ENCODE measurements around the gene WIPI1.

The WIPI1 gene

GRCh38 chr17:68457168-68457538, at the start of gene WIPI1:
Gene WIPI1 (minus strand): TSS chr17:68457496. CDS start chr17:68457421, 75 bp downstream.
- Mint-ChIP-seq H3K4me3 (peak within 1 kb of the TSS; percentile 94 to 99 (median 99)), H3K4me1 (peaks cover 59% of the 10 kb centered on the region), H3K27me3 (ENCODE audit: low read depth) (peaks cover 4% of the 10 kb centered on the region), H3K9me3 (no peaks in the 10 kb centered on the region), H3K36me3 (ENCODE audit: low read depth) (no peaks in the 10 kb centered on the region), H3K27ac (peak within 1 kb of the TSS; percentile 89 to 95 (median 90))
- no peak for TF ChIP-seq CTCF (IDR thresholded peaks at IDR 0.05; ENCODE audit: unreplicated experiment in 3 of 3)

- no peak for TF ChIP-seq CTCF (IDR thresholded peaks at IDR 0.05; ENCODE audit: unreplicated experiment in 3 of 3)
- Mint-ChIP-seq H3K36me3 (ENCODE audit: low read depth) (no peaks in the 10 kb centered on the region), H3K9me3 (peaks cover 3% of the 10 kb centered on the region)
Measured at GRCh38 chr17:68505951-68506350, 48.7 kb upstream of the WIPI1 start.

GRCh38 chr17:68501074-68501473, 43.8 kb upstream of the WIPI1 start:
- H3K4me1 Mint-ChIP-seq: no peaks in the 10 kb centered on the region
- peaks cover 3% of the 10 kb centered on the region for H3K9me3 Mint-ChIP-seq
- no peak for TF ChIP-seq CTCF (IDR thresholded peaks at IDR 0.05; ENCODE audit: unreplicated experiment in 3 of 3)
- H3K27ac Mint-ChIP-seq: no peak overlapping the region
- H3K36me3 Mint-ChIP-seq (ENCODE audit: low read depth): no peaks in the 10 kb centered on the region
- H3K27me3 Mint-ChIP-seq (ENCODE audit: low read depth): peaks cover 16% of the 10 kb centered on the region
- H3K4me3 Mint-ChIP-seq: no peak overlapping the region

More at GRCh38 chr17:68505951-68506350, 48.7 kb upstream of the WIPI1 start:
- peaks cover 17% of the 10 kb centered on the region for H3K4me1 Mint-ChIP-seq
- no peak overlapping the region for H3K4me3 Mint-ChIP-seq
- H3K27me3 Mint-ChIP-seq (ENCODE audit: low read depth): peaks cover 8% of the 10 kb centered on the region
- no peak overlapping the region for H3K27ac Mint-ChIP-seq

GRCh38 chr17:68499587-68499986, 42.3 kb upstream of the WIPI1 start:
- Mint-ChIP-seq H3K4me3 (no peak overlapping the region), H3K27me3 (ENCODE audit: low read depth) (peaks cover 12% of the 10 kb centered on the region), H3K36me3 (ENCODE audit: low read depth) (no peaks in the 10 kb centered on the region), H3K4me1 (no peaks in the 10 kb centered on the region), H3K27ac (no peak overlapping the region), H3K9me3 (peaks cover 3% of the 10 kb centered on the region)
- TF ChIP-seq CTCF (IDR thresholded peaks at IDR 0.05; ENCODE audit: unreplicated experiment in 3 of 3): no peak

GRCh38 chr17:68498479-68499326, 41.4 kb upstream of the WIPI1 start:
- Mint-ChIP-seq H3K36me3 (ENCODE audit: low read depth) (no peaks in the 10 kb centered on the region), H3K27me3 (ENCODE audit: low read depth) (peaks cover 14% of the 10 kb centered on the region), H3K4me1 (no peaks in the 10 kb centered on the region), H3K27ac (no peak overlapping the region), H3K9me3 (peaks cover 3% of the 10 kb centered on the region), H3K4me3 (no peak overlapping the region)
- no peak for TF ChIP-seq CTCF (IDR thresholded peaks at IDR 0.05; ENCODE audit: unreplicated experiment in 3 of 3)

GRCh38 chr17:68497885-68498319, 40.6 kb upstream of the WIPI1 start:
- Mint-ChIP-seq H3K36me3 (ENCODE audit: low read depth) (no peaks in the 10 kb centered on the region), H3K9me3 (no peaks in the 10 kb centered on the region), H3K4me1 (no peaks in the 10 kb centered on the region), H3K27me3 (ENCODE audit: low read depth) (peaks cover 17% of the 10 kb centered on the region), H3K4me3 (no peak overlapping the region), H3K27ac (no peak overlapping the region)
- TF ChIP-seq CTCF (IDR thresholded peaks at IDR 0.05; ENCODE audit: unreplicated experiment in 3 of 3): no peak
